Peyer's patch (tissue), 4 donors: ENCODE measurements around the gene CD93.

Experiments used
- CTCF ChIP-seq, 6 experiments: fragments of 450-650 bp in 4 of 6; fragments of 200-600 bp in 2 of 6; sonication (generic) in 1 of 6; IDR thresholded peaks; one replicate each; pipeline ENCODE4 v1.5.1; 2017 to 2019; ENCODE audit warnings: antibody characterized with exemption in 6 of 6, mild to moderate bottlenecking in 3 of 6, moderate library complexity in 1 of 6
- POLR2A ChIP-seq, 2 donors: fragments of 450-650 bp; IDR thresholded peaks; one replicate each; pipeline ENCODE4 v1.5.1; 2017; ENCODE audit warnings: antibody characterized with exemption in 2 of 2, mild to moderate bottlenecking in 2 of 2, moderate library complexity in 2 of 2

- TF ChIP-seq CTCF (IDR thresholded peaks at IDR 0.05) (no peak), POLR2A (IDR thresholded peaks at IDR 0.05) (no peak)
Measured at GRCh38 chr20:23096097-23096496, 10.0 kb upstream of the CD93 start.
